HG02678 (cell line): Measurements from ENCODE around the gene TEX26.

Experiments
- ATAC-seq: cut with Tn5 transposase; IDR thresholded peaks from one replicate; pipeline ENCODE4 v1.9.1; 2021; ENCODE audit warnings: mild to moderate bottlenecking, moderate library complexity; ENCODE audit not compliant: unreplicated experiment

Gene TEX26

DNA sequence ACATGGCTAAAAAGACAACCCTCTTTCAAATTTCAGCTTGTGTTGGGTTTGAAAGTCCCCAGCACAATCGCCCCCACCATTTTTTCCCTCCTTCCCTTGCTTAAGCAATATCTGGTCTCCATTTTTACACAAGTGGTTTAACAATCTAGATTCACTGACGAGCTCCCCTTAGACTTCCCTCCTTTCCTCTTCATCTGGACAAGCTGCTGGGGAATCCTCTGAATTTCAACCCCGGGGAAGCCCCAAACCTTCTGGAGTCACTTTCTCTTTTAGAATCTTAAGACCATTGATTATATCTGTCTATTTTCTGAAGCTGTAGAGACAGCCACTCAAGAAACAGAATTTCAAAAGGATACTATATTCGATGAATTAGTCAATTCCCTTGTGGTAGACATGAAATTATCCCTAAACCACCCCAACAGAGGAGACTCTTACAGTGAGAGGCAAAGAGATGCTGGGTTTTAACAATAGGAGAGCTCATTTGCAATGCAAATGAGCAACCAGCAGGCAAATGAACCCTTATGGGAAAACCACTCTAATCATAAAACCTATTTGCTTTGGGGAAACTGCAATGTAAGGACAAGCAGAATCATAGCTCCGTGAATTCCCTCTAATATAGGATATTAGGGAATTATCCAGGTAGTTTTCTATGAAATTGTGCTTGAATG is 78.9 kb downstream of the TEX26 start:
- ATAC-seq, result no peak

DNA sequence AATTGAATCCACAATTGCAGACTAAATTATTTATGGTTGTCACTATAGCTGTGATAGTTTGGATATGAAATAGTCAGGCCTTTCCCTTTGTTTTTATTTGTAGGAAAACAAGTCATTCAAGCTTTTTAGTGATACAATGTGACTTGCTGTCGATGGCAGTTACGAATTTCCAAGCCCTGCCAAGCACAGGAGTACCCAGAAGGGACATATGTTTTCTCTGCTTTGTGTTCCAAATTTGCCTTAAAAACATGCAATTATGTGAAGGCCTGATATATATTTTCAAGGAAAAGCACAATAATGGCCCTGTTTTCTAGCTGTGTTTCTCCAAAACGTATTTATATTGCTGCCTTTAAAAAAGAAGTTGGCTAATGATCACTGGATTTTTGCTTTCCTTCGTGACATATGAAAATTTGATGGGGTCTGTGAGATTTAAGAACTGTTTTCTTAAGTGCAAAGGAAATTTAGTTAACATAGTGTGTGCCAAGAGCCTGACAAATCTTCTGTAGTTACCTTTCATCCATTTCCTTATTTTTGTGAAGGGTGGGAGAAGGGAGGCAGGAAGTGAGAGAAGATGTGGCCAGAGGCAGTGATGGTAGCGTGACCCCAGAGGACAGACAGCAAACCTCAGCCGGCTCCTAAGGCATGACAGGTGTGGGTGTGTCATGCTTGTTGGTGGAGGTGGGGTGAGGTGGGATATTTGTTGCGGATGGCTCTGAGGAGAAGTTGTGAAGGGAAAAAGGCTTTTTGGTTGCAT is 79.6 kb downstream of the TEX26 start:
- ATAC-seq, result peak; percentile 54

DNA sequence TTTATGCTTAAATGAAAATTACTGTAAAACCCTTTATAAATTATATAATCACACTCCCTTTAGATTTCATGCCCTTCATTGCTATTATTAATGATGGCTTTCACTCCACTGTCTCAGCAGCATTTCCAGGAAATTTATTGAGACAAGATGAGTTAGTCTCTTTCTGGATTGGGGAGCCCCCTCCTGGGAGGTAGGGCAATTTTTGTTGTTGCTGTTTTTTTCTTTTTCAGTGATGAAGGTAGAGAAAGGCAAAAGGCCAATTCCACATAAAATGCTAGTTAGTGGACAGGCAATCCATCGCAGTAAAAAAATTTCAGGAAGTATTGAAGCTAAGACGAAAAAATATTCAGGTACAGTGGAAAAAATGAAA is 80.2 kb downstream of the TEX26 start:
- ATAC-seq, result no peak

DNA sequence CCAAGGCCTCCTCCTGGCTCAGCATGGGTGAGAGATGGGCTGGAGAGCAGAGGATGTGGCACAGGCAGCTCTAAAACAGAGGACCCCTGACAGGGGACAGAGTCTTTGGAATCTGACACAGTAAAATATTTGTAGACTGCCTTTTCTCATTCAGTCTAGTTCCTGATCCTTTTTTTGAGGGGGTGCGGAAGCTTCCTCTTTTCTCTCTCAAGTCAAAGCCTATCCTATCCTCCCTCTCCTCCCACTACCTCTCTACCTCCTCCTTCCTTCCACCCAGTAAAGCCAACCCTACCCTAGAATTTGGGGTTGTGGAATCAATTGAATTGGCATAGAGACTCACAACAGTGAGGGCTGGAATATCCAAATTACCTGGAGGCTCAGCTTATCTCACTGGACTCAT is 82.0 kb downstream of the TEX26 start:
- ATAC-seq, result no peak

DNA sequence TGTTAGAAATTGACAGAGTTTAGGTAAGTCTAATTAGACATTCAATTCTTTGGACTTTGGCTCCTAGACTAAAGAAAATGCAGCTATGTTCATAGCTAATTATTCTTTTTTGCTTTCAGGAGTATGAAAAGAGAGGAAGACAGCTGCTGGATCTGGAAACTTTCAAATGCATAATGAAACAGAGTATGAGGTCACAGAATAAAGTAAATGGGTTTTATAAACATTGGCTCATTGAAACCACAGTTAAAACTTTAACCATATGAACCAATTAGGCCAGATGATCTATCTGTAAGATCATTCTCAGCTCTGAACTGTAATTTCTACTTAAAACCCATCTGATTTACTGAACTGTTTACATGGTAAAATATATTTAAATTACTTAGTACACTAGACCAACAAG is 82.7 kb downstream of the TEX26 start:
- ATAC-seq, result no peak

DNA sequence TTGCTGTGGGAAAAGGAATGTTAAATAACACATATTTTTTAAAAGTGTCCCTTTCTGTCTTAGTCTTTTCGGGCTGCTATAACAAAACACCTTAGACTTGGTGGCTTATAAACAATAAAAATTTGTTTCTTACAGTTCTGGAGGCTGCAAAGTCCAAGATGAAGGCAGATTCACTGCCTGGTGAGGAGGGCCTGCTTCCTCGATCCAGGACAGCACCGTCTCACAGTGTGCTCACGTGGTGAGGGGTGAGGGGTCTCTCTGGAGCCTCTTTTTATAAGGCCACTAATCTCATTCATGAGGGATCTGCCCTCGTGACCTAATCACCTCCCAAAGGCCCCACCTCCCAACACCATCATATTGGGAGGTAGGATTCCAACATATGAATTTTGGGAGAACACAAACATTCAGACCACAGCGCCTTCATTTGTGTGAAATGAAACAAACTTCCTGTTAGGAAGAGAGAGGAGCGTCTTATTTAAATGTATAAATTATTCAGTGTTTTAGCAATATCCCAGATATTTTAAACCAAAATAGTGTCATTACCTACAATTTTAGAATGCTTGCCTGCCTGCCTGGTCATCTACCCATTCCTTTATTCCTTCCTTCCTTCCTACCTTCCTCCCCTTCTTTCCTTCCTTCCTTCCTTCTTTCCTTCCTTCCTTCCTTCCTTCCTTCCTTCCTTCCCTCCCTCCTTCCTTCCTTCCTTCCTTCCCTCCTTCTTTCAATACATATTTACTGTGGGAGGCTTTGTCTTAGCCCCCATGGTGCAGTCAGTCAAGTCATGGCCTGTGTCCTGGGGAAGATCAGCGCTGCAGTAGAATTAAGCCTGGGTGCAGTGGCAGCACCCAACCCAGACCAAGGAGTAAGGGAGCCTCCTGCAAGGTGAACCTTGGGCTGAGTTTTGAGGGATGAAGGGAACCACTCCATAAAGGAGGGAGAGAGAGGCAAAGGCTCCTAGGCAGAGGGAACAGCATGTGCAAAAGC is 84.2 kb downstream of the TEX26 start:
- ATAC-seq, result no peak

DNA sequence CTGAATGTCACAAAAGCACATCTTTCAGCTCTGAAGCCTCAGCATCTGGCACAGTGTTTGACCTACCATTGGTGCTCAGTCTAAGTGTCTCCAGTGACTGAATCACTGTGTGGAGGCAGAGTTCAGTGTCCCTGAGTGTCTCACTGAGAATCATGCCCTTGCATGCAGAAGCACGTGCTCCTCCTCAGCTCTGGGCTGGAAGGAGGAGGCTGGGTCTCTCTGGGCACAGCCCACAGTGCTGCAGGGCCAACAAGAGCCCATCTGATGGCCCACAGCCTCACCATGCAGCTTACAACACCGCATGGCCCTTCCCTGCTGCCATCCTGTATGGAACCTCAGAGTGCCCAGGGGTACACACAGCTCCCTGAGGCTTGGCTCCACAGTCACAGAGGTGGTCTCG is 86.1 kb downstream of the TEX26 start:
- no peak for ATAC-seq

DNA sequence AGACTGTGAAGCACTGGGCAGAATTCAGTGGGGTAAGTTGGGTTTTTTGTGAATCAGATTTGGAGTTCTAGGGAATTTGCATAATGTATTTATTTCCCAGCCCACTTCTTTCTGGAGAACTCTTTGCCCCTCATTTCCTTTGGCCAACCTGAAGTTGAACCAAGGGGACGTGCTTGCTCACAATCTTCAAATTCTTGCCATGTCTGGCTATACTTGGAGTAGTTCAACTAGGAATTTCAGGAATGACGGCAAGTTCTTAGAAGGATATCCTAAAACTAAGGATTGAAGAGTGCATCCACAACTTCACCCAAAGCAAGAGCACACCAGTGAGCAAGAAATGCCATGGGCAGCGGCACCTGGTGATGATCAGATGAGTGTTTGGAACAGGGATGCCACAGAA is 88.5 kb downstream of the TEX26 start:
- no peak for ATAC-seq

DNA sequence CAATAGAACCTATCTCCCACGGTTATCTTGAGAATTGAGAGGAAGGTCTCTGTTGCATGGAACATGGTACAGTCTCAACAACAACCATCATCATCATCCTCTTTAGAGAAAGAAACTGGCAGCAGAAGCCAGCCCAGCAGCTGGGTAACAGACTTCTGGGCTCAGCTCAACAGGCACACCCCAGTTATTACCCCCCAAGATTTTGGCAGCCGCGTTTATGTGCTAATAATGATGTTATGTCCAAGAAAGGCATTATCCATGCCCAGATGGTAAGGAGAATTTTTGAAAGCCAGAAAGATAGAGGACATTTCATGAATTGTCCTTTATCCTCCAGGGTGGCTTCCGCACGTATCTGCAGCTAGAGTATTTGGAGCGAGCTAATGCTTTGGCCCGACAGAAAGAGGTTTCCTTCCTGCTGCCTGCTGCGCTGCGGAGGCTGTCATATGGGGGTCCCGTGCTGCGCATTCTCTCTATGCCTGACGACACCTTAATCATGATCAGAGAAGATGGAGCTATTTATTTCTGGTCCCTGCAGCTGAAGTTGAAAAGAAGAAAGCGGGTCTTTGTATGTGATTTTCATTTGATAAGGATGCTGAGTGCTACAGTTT is 89.9 kb downstream of the TEX26 start:
- ATAC-seq, result no peak

DNA sequence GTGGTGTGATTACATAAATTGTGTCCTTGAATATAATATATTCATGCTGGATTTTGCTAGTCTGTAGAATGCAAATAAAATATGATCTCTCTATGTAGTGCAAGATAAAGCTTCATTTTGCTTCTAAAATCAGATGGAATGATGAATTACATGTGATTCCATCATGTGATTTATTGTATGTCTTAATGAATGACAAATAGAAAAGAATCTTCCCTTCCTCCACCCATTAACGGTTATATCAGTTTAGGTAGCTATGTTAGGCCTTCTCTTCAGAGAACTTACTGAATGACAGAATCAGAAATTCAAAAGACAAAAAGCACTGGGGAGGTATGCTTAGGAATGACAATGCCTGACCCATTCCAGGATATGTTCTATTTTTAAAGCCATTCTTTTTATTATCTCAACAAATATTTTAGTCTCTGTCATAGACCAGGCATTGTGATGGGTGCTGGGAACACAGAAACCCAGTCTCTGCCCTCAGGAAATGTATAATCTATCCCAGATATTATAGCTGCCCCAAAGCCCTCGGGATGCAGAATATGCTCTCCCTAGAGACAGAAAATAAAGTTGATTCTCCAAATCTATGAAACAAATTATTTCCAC is 90.6 kb downstream of the TEX26 start:
- no peak for ATAC-seq
